ENCODE results near the gene KITLG.
"Not testable (repeated sequence)": the region's sequence is repeated elsewhere in the genome, so short reads cannot be mapped to it uniquely, and the experiment has no call there.

The KITLG gene

DNA sequence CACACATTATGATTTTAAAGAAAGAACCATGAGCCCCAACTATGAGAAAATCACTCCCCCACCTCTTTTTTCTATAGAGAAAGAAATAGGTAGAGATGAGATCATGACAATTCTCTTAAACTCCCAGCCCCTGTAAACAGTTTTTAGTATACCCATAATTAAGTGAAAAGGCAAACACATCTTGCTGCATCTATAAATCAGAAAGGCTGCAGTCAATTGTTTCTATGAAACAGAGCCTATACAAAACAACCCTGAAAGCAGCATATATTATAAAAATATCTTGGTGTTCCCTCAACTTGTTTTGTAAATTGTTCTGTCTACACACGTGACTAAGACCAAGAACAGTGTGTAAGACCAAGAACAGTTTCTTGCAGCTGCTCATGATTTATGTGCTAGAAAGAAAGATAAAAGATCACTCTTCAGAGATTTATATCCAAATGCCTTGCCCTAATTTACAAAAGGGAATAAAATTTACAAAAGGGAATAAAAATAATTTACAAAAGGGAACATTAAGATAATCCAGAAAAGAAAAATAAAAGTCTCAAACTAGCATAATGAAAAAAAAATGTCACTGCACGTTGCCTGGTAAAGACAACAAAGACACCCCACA, 4.8 kb downstream of the KITLG start:
- DNase-seq: no peak

DNA sequence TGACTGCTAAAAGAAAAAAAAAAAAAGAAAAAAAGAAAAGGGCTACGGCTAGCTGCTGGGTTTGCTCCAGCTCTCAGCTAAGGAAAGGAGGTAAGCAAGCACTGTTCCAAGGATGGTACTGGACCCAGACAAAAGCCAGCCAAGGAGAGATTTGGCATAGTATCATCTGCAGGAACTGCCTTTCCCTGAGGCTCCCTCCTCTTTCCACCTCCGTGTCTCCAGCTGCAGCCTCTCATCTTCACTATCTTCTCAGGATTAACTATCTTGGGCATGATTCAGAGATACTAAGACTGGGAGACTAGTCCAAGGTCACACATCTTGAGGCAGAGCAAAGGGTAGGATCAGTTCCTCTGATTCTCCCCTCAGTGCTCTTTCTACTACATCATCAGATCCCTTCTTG, 6.0 kb downstream of the KITLG start:
- DNase-seq: no peak

DNA sequence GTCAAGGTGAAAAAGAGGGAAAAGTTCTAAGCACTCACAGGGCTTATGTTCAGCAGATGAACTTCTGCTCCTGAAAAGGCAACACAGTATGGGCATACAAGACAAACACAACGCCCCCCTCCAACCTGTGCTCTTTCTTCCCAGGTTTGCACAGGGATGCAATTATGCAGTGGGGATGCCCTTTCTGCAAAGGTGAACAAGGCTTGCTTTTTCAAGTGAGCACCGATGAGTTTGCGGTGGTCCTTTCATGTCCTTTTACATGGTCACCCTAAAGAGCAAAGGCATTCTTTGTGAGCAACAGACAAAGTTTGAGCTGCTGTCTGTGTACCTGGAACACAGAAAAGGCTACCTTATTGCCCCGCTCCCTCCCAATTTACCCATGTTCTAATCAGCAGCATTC, 6.7 kb downstream of the KITLG start:
- DNase-seq: no peak

DNA sequence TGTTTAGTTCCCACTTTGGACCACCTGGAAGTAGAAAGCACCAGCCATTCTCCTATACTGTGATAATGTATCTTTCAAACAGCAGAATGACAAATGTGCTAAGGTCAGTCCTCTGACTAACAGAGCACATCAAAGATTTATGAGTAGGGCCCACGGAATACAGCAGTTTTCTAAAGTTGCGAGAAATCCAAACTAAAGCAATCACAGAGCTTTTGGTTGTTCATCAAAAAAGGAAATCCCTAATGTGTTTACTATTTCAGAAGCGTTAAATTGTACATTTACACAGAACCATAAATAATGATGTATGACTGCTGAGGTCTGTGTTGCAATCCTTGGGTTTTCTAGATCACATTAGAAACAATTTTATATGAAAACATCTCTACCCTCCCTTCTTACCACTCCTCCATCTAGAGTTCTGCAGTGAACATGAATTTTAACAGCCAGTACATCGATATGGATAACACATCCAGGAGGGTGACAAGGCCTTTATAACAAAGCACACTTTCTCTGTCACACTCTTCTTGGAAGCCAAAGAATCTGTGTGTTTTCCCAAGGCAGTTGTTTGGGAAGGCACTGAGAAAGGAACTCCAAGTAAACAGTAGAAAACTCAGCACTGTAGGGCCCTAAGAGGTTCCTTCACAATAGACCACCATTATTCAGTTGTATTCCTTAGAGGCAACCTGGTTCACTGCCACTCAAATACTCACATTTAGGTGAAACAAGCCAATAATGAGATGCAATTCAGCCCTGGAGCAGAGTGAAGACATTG, 7.3 kb downstream of the KITLG start:
- DNase-seq: no peak

DNA sequence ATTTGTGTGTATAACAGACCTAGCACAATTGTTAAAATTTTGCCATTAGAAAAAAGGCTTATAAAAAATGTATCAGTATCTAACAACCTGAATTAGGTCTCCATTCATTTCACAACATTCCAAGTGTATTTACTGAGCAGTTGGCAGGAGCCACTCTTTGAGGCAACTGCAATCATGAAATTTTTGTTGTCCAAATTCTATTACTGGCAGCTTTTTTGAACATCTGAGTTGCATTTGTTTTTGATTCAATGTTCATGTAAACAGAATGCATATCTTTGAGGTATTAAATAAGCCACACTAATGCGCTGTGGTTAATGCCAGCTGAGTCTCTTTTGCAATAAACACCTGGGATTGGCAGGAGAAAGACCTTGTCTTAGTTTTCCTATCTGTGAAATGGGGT, 8.7 kb downstream of the KITLG start:
- no peak for DNase-seq

DNA sequence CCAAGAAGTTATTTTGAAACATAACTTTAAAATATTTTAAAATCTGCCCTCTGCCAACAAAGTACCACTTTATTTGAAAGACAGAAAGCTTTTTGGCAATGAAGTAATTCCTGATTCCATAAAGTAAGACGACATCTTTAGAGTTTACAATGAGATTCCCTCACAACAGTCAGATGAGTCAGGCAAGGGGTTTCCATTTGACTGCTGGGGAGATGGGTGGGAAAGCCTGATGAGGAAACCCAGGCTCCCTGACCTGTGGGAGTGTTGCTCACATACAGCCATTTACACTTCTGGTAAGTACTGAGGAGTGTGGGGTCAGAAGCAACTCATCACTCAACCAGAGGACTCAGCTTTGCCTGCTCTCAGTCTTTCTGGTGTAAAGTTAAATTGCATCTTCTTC, 10.2 kb downstream of the KITLG start:
- DNase-seq: no peak

DNA sequence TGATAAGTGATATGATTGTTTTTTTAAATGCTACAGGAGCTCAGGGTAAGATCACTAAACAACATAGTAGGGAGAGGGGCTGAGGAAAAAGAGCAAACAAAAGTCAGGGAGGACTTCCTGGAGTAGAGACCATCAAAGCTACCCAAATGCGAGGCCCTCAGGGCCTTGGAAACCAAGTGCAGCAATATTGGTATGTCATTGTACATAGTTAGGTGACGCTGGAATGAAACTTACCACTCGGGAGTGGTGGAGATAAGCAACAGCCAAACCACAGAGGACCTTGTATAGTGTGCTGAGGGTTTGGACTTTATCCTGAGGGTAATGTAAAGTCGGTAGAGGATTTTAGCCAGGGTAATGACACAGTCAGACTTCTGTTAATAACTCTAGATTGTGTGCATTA, 13.8 kb downstream of the KITLG start:
- no peak for DNase-seq

DNA sequence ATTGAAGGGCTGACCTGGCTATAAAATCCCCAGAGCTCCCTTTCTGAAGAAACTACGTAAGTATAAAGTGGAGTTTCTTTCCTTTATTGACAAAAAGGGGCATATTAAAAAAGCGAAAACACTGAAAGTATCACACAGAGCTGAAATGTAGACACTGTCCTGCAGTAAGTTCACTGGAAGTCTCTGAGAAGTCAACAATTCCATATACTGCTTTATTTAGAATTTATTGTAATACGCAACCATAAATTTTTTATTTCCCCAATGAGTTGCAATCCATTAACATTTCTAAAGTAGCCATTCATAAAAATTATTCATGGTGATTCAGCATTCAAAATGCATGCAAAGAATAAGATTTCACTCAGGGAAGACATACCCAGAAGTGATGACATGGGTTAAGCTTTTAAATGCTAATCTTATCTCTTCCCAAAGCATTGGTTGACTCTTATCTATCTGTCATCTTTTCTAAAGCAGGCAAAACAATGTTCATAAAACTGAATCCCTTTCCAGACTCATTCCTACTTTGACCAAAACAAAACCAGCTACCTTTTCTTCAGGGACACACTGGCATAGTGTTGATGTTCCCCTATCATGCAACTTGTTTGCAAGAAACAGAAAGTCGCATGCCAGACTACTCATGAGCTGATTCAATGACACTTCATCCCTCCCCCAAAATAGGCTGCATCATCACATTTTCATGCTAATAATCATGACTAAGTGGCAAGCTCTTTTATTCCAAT, 17.3 kb downstream of the KITLG start:
- no peak for DNase-seq

DNA sequence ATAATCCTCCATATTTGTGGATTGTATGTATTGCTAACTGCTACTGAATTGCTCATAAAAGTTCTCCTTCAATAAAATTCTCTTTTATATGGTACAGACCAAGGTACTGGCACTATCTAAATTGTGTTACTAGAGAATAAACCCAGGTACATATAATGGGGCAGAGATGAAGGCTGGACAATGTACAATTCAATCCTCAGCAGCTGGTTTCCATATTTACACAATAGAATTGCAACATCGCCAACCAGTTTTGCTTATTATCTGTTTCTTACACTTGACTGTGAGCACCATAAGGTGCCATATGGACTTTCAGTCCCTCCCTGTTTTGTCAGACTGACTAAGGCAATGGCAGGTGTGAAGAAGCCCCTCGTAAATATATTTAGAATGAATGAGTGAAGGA, 18.1 kb downstream of the KITLG start:
- DNase-seq: no peak

DNA sequence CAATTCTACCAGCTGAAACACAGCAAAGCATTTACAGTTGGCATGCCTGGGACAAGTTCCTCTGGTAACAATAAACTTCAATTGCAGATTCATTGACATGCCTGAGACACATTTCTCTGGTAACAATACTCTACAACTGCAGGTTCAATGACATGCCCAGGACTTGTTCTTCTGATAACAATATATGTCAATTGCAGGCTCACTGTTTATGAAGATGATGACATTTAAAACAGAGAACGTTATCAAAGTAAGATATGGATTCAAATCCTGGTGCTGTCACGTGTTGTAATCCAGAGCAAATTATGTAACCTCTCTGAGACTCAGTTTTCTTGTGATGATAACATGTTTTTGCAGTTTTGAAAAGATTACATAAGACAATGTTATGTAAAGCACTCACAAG, 20.5 kb downstream of the KITLG start:
- no peak for DNase-seq

DNA sequence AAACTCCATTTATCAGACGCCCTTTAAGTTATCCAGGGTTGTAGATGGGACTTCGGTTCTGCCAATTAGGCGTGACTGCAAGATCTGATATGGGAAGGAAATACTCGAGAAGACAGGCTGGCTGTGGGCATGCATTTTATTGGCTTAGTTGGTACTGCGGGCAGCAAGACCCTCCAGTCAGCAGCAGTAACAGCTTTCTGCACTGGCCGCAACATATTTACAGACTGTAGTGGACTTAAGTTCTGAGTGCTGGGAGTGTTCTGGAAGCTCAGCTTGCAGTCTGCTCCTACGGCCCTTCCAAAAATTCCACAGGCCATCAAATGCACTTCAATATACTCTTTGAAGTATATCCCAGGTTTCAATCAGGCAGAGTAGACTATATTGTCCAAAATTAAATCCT, 21.1 kb downstream of the KITLG start:
- no peak for DNase-seq

DNA sequence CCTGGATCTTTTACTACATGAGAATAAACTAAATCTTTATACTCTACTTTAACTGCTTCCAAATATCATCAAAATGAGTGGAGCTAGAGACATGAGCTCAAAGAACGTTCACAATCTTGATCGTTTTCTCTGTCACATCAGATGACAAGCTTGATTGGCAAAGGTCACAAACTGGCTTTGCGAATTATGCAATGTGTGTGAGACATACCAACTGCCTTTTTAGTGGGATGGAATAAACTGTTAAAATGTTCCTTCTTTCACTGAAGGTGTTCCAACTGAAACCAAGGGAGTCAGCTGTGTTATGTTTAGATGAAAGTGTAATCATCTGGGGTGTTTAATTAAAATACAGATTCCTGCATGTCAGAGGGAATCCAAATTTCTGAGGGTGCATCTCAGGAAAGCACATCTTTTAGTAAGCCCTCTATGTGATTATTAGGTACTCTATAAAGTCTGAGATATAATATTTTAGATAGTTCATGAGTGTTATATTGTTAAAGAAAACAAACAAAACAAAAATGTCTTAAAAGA, 21.9 kb downstream of the KITLG start:
- no peak for DNase-seq

DNA sequence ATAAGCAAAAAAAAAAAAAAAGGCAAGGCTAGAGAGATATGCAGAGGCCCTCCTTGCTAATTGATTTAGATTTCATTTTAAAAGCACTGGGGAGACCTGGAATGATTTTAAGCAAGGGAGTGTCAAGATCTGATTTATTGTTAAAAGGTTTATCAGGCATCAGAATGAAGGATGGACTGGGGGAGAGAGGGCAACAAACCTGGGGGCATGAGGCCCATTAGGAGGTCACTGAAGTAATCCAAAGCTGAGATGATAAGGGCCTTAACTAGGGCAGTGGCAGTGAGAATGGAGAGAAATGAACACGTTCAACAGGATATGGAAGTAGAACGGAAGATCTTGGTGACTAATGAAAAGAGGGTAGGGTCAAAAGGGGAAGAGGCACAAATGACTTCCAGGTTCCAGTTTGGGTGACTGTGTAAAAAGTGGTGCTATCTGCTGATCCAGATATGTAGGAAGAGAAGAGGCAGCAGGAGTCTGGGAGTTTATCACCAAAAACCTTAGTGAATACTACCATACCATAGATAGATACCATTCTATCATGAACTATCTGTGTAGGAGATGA, 24.0 kb downstream of the KITLG start:
- DNase-seq: no peak

DNA sequence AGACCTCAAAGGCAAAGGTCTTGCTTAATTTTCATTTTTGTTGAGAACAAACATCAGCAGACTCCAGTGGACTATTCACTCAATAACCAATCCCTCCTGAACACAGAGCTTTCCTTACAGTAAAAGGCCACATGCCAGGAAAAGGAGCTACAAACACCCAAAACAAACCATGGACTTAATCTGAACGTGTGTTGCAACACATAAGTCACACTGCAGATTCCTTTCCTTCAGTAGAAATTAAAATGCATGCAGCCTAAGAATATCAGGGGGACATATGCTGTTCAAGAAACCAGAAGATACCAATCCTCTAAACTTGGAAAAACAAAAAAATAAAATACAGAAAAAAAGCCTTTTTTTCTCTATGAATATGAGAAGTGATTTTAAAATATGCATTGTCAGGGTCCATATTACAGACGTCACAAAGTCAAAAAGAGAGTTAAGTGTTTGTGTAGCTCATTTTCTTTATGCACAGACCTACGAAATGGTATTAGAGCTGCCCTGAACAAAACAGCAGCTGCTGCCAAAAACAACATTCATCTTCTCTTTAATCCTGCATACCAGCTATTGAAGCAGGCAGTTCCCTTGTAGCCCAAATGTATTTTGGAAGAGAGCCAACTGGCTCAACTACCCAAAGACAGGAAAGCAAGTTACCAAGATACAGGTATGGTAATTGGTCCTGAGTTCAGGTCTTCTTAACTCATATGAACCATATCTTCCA, 26.2 kb downstream of the KITLG start:
- DNase-seq: peak; percentile 71

DNA sequence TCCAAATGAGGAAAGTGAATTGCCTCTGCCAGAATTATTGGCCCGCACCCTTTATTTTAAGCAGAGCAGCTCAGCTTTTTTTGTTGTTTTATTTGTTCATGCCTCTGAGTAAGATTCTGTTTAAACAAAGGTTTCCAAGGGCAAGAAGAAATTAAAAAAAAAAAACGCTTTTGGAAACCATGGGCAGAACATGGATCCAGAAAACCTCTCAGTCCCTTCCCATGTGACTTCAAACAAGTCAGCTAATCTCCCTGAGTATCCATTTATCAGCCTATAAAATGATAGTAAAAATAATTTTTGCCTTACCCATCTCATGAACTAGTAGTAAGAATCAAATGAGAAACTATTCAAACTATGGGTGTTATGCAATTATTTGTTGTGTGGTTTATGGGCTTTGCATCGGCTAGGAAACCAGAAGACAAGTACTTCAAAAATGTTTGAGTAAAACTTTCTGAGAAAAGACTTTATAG, 27.6 kb downstream of the KITLG start:
- DNase-seq: no peak

DNA sequence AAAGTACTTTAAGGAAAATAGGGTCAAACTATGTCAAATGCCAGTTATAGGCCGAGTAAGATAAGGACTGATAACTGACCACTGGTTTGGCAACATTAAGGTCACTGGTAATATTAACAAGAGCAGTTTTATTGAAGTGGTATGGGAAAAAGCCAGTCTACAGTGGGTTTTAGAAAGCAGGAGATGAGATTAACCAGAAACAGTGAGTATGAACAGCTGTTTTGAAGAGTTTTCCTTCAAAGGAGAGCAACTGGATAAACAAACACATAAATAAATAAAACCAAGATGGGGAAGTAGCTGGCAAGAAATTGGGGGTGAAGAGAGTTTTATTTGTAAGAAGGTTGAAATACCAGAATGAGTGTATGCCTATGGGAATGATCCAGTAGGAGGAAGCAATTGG, 30.3 kb downstream of the KITLG start:
- no peak for DNase-seq

DNA sequence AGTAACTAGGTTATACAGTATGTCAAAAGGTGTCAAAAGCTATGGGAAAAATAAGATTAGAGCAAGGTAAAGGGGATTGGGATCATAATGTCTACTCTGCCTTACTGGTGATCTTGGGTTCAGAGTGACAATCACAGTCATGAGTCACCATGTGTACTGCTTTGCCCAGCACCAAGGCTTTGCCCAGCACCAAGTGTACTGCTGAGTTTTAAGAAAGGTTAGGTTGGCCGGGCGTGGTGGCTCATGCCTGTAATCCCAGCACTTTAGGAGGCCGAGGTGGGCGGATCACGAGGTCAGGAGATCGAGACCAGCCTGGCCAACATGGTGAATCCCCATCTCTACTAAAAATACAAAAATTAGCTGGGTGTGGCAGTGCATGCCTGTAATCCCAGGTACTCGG, 32.3 kb downstream of the KITLG start:
- not testable (repeated sequence) for DNase-seq

DNA sequence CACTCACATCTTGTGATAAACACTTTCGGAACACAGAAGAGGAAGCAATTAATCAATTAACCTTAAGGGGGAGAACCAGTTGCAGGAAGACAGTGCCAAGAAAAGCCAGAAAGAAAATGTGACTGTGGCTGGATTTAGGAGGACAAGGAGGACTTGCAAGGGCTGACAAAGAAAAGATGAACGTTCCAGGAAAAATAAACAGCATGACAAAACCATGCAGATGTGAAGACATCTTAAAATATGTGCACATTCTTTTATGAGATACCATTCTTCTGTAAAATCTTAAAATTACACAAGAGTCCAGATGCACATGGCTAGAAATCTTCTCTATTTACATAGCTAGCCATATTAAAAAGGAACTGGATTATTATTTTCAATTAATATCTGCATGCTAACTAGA, 33.4 kb downstream of the KITLG start:
- no peak for DNase-seq

DNA sequence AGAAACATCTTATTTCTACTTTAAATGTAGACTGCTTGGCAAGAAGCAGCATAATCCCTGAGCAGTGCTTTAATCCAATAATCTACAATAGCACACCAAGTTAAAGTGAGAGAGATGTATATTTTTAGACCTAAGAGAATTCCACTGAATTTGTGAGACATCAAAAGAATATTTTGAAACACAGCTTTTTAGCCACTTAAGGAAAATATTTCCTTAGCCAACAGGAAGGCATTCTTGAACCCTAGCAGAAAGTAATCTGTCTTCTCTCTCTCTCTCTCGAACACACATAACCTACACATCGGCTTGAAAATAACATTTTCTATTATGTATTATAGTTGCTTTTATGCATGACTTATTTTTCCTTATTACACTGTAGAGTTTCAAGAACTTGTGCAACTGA, 34.0 kb downstream of the KITLG start:
- no peak for DNase-seq

DNA sequence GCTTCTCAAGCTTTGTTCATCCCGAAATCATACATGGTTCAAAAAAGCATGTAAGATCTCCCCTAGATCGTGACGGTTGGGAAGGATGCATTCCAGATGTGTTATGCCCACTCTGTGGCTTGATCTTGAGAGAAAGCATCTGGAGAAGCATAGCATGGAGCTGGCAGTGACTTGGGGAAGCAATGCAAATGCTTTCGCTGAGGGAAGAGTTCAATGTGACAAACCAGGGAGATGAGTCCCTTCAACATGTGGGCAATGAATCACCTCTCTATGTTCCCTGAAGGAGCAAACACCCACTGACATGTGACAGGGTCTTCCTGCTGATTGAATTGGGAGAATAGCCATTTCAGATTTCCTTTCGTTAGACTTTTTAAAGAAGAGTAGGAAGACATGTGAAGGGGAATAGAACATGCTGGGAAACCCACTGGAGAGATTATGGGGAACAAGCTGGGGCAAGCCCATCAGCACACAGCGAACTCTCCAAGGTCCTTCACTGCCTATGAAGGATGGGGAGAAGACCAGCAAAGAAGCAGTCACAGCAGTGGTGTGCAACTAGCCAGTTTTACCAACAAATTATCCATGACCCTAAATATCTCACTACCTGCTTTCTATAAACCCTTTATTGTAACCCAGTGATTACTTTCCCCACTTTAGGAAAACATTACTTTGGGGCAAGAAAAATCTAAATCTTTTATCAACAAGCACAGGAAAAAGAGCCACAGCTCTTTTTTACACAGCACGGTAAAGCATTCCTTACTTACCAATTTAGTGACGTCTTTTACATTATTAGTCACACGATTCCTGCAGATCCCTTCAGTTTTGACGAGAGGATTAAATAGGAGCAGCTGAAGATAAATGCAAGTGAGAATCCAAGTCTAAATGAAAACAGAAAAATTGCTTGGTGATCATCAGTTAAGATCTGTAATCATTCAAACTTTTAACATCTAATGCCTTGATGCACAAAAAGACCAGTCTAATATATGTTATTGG, 35.0 kb downstream of the KITLG start:
- no peak for DNase-seq

DNA sequence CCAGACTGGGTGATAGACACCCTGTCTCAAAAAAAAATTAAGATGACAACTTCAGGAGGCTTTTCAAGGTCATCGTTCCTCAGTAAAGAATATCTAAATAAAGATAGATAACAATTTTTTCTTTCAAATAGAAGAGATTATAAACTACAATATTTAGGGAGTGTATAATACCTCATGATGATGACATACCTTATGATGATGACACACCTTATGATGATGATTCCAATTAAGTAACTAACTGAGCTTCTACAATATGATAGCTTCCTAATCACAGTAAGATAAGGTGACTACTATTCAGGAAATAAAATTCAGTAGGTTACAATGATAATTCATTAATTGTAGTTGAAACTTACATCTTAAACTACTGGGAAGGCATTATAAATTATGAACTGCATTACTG, 40.4 kb downstream of the KITLG start:
- DNase-seq: no peak

DNA sequence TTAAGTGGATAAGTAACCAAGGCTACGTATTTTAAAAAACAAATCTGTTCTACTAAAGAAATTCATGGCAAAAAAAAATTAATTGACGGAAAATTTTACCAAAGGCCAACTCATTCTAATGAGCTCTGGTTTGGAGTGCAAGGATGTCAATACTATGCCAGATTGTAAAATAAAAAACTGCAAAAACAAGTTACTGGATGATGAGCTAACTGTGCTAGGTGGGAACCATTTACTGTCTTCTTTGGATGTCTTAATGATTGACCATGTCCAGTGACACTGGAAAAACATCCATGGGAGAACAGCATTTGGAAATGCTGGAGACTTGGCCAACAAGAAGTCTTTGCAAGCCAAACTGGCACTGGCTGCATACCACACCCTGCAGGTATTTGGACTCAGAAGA, 41.6 kb downstream of the KITLG start:
- DNase-seq: no peak
